GM18909 (cell line): ENCODE measurements around the gene PRPS1.

Experiments used
- ATAC-seq: cut with Tn5 transposase; IDR thresholded peaks from one replicate; pipeline ENCODE4 v1.9.1; 2021; ENCODE audit warnings: mild to moderate bottlenecking; ENCODE audit not compliant: unreplicated experiment, poor library complexity

Gene PRPS1

DNA sequence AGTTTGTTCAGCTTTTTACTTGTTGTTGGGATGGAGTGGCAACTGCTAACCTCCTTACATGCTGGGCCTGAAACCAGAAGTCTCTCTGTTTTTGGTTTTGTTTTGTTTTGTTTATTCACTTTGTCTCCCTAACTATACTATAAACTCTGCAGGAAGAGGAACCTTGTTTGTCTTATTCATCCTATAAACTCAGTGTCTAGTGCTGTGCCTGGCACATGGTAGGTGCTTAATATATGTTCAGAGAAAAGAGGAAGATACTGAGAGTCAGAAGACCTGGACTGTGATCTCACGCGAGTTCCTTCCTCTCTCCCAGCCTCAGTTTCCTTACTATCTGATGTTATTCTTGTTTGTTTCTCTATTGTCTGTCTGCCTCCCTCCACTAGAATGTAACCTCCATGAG, 71.3 kb downstream of the PRPS1 start:
- ATAC-seq: no peak

DNA sequence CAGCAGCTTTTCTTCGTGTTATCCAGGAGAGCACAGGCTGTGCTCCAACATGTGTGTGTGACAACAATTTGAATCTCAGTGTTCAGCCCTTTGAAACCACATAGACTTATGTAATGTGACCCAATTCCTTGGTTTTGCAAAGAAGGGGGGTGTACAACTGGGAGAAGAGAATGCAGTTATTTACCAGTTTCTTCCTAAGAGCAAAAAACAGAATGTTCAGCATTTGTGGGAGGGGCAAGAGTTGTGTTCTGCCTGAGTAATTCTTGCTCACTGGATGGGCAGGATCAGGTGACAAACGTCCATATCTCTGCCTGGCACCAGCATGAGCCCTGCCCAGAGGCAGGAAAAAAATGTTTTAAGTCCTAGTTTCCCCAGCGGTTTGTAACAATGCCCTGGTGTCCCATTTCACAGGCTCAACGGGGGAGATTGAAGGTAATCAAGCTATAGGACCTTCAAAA, 72.0 kb downstream of the PRPS1 start:
- ATAC-seq: no peak
